H1 (cell line): Measurements from ENCODE around the gene WDR75. TPM values are rescaled to one million over a fixed set of nuclear protein-coding genes. Genes with fewer than 3 reads are reported as not detected.

ENCODE experiments used
- CREB1 ChIP-seq: IDR thresholded peaks from 2 replicates; pipeline ENCODE4 v1.6.1; 2012; ENCODE audit warnings: inconsistent platforms
- CTBP2 ChIP-seq: IDR thresholded peaks from 2 replicates; pipeline ENCODE4 v1.7.0; 2011; ENCODE audit warnings: borderline replicate concordance, mild to moderate bottlenecking, moderate library complexity, mixed read lengths, low read length; ENCODE audit not compliant: insufficient read depth, insufficient read length
- CTCF ChIP-seq, 3 experiments: IDR thresholded peaks; 1 replicate in 2 of 3; 2 replicates in 1 of 3; pipeline versions ENCODE4 v1.5.1 to v1.6.1; 2011; ENCODE audit warnings: low read length in 3 of 3, mild to moderate bottlenecking in 3 of 3, inconsistent platforms in 2 of 3, low read depth in 1 of 3, moderate library complexity in 1 of 3; ENCODE audit not compliant: insufficient read depth in 1 of 3; ENCODE audit errors: control extremely low read depth in 1 of 3
- KDM1A ChIP-seq: fragments of 200-600, 300-600 bp; sonication (generic); IDR thresholded peaks from 2 replicates; pipeline ENCODE4 v1.7.1; 2016; ENCODE audit warnings: mild to moderate bottlenecking, low read length, borderline replicate concordance
- PHF8 ChIP-seq: fragments of 200-600 bp; sonication (generic); conservative IDR thresholded peaks from 2 replicates; pipeline ENCODE4 v1.7.1; 2012; ENCODE audit warnings: low read depth, mild to moderate bottlenecking, inconsistent platforms, low read length, moderate library complexity
- RFX5 ChIP-seq: IDR thresholded peaks from 2 replicates; pipeline ENCODE4 v1.6.1; 2011; ENCODE audit warnings: low read depth, low read length, improper control_type of control experiment, borderline replicate concordance
- TEAD4 ChIP-seq: IDR thresholded peaks from 2 replicates; pipeline ENCODE4 v1.6.1; 2012; ENCODE audit warnings: low read depth, low read length, inconsistent platforms, mixed read lengths
- polyA plus RNA-seq, 7 experiments: library from polyadenylated mRNA; depleted of rRNA in 3 of 7; stranded (reverse) in 5 of 7; unstranded in 2 of 7; fragments of >200 nt in 5 of 7; fragments of 200-250 nt in 2 of 7; gene quantifications; 1 replicate in 5 of 7; 2 replicates in 1 of 7; 4 replicates in 1 of 7; pipeline versions ENCODE4 v1.2.1 to v1.2.3, GENCODE V29; 2011 to 2013; ENCODE audit warnings: missing spikeins in 2 of 7, mixed read lengths in 2 of 7
- total RNA-seq: library from RNA; stranded (reverse); fragmentation: NEBNext Ultra II Directional; extraction: Animal tissue kit (Norgen Biotek cat#: 25700); gene quantifications from 2 replicates; pipeline ENCODE4 v1.2.1, GENCODE V29; 2021

WDR75 gene
- total and polyA plus RNA-seq, 2 of the 8 experiments (the other 6 are each of a cell fraction or from before 2014, with no cell fraction given) = 26.9 to 77.1 TPM

- no peak for TF ChIP-seq CTCF (IDR thresholded peaks at IDR 0.05; ENCODE audit: control extremely low read depth in 1 of 3, insufficient read depth in 1 of 3, low read depth in 1 of 3, low read length in 3 of 3)
- no peak for TF ChIP-seq PHF8
- no peak for TF ChIP-seq CTBP2
- no peak for TF ChIP-seq KDM1A
- no peak for TF ChIP-seq CREB1
- TF ChIP-seq TEAD4 = no peak
- TF ChIP-seq RFX5 = no peak
Measured at GRCh38 chr2:189409647-189410046, 31.6 kb upstream of the WDR75 start (continued).
